K562 (cell line): ENCODE measurements around the gene GATA2. TPM values are rescaled to one million over a fixed set of nuclear protein-coding genes. Genes with fewer than 3 reads are reported as not detected.

Experiments used
- CBFA2T2 ChIP-seq: fragments of 450-650 bp; conservative IDR thresholded peaks from 2 replicates; pipeline ENCODE4 v1.6.1; 2017; ENCODE audit warnings: mild to moderate bottlenecking
- CHD2 ChIP-seq: IDR thresholded peaks from 2 replicates; pipeline ENCODE4 v1.6.1; 2011; ENCODE audit warnings: low read depth, low read length
- DACH1 ChIP-seq: fragments of 450-650 bp; IDR thresholded peaks from 2 replicates; pipeline ENCODE4 v1.6.1; 2018; ENCODE audit not compliant: partially characterized antibody
- ELK1 ChIP-seq: sonication (generic); formaldehyde crosslinking; IDR thresholded peaks from 2 replicates; pipeline ENCODE4 v1.8.1; 2022; ENCODE audit warnings: missing genetic modification reagents
- HOMEZ ChIP-seq: fragments of 250-450 bp; sonication (Bioruptor Pico); IDR thresholded peaks from 2 replicates; pipeline ENCODE4 v1.4.0; 2020; ENCODE audit warnings: mild to moderate bottlenecking, moderate library complexity
- IRF9 ChIP-seq: fragments of 450-650 bp; IDR thresholded peaks from 2 replicates; pipeline ENCODE4 v1.6.1; 2016; ENCODE audit warnings: missing biosample characterization, missing genetic modification characterization
- JUNB ChIP-seq: fragments of 450-650 bp; formaldehyde crosslinking; conservative IDR thresholded peaks from 2 replicates; pipeline ENCODE4 v1.4.0; 2020; ENCODE audit warnings: mild to moderate bottlenecking
- MTA3 ChIP-seq: fragments of 450-650 bp; formaldehyde crosslinking; IDR thresholded peaks from 2 replicates; pipeline ENCODE4 v1.6.1; 2017; ENCODE audit warnings: mild to moderate bottlenecking, borderline replicate concordance
- RAD21 ChIP-seq, 2 experiments: fragments of 250-450 bp in 1 of 2; fragments of 450-650 bp in 1 of 2; sonication (Bioruptor Pico) in 1 of 2; formaldehyde crosslinking in 1 of 2; IDR thresholded peaks in 1 of 2; conservative IDR thresholded peaks in 1 of 2; 2 replicates each; pipeline versions ENCODE4 v1.4.0 to v1.8.0; 2020 to 2022; ENCODE audit warnings: mild to moderate bottlenecking in 2 of 2, moderate library complexity in 1 of 2
- SMAD4 ChIP-seq: fragments of 250-450 bp; sonication (Bioruptor Pico); conservative IDR thresholded peaks from 2 replicates; pipeline ENCODE4 v1.8.0; 2021; ENCODE audit warnings: inconsistent platforms, mild to moderate bottlenecking, moderate library complexity
- SMARCA4 ChIP-seq: fragments of 450-650 bp; IDR thresholded peaks from 2 replicates; pipeline ENCODE4 v1.6.1; 2016
- SMARCE1 ChIP-seq: fragments of 450-650 bp; IDR thresholded peaks from 2 replicates; pipeline ENCODE4 v1.7.1; 2016; ENCODE audit warnings: mild to moderate bottlenecking
- TARDBP ChIP-seq: fragments of 450-650 bp; IDR thresholded peaks from 2 replicates; pipeline ENCODE4 v1.6.1; 2016
- TCF15 ChIP-seq: fragments of 250-450 bp; sonication (Bioruptor Pico); IDR thresholded peaks from 2 replicates; pipeline ENCODE4 v1.8.0; 2022; ENCODE audit warnings: moderate library complexity, mild to moderate bottlenecking, inconsistent platforms
- YY1 ChIP-seq, 3 experiments: IDR thresholded peaks; 2 replicates each; pipeline ENCODE4 v1.6.1; 2011; ENCODE audit warnings: low read length in 2 of 3, mild to moderate bottlenecking in 2 of 3, moderate library complexity in 2 of 3, borderline replicate concordance in 1 of 3, control low read depth in 1 of 3, low read depth in 1 of 3; ENCODE audit not compliant: insufficient read depth in 3 of 3, insufficient replicate concordance in 2 of 3, control insufficient read depth in 1 of 3, insufficient read length in 1 of 3; ENCODE audit errors: extremely low read depth in 1 of 3
- ZBED1 ChIP-seq: IDR thresholded peaks from 2 replicates; pipeline ENCODE4 v1.6.1; 2014
- ZNF121 ChIP-seq: sonication (generic); formaldehyde crosslinking; conservative IDR thresholded peaks from 2 replicates; pipeline ENCODE4 v1.8.0; 2022; ENCODE audit warnings: missing genetic modification reagents
- ZNF217 ChIP-seq: sonication (generic); formaldehyde crosslinking; IDR thresholded peaks from 2 replicates; pipeline ENCODE4 v1.8.0; 2022; ENCODE audit warnings: mild to moderate bottlenecking, missing genetic modification reagents
- polyA plus RNA-seq, 8 experiments: library from polyadenylated mRNA; depleted of rRNA in 4 of 8; stranded (reverse) in 5 of 8; unstranded in 3 of 8; fragments of >200 nt; fragmentation: Nextera tagmentation in 2 of 8; fragmentation: Illumina TruSeq in 1 of 8; extraction: Ambion mirVana in 2 of 8; extraction: Trizol in 1 of 8; gene quantifications; 2 replicates each; pipeline versions ENCODE4 v1.2.1 to v1.2.3, GENCODE V29; 2011 to 2014; ENCODE audit warnings: inconsistent platforms in 1 of 8, missing spikeins in 1 of 8
- total RNA-seq, 7 experiments: library from RNA; depleted of rRNA in 6 of 7; stranded (reverse); fragments of >200 nt in 6 of 7; fragmentation: Illumina TruSeq in 2 of 7; extraction: Trizol in 2 of 7; gene quantifications; 2 replicates each; pipeline versions ENCODE4 v1.2.1 to v1.2.3, GENCODE V29; 2011 to 2021; ENCODE audit warnings: low replicate concordance in 1 of 7

Gene GATA2
- total and polyA plus RNA-seq, 9 of the 15 experiments (the other 6 are each of a cell fraction or from before 2014, with no cell fraction given), result 8.5 to 218 (median 50.8) TPM

GRCh38 chr3:128495435-128495970 lies 2.5 kb upstream of the GATA2 start (continued):
- TF ChIP-seq ELK1 (CRISPR knock-in tag) (no peak), HOMEZ (no peak), SMAD4 (CRISPR knock-in tag) (peak; percentile 72), ZBED1 (peak; percentile 21; the same call in 1 of the 2 replicates), TARDBP (peak; percentile 20; the same call in 1 of the 2 replicates), CHD2 (no peak), DACH1 (peak; percentile 40), TCF15 (CRISPR knock-in tag) (no peak), YY1 (IDR thresholded peaks at IDR 0.05; ENCODE audit: borderline replicate concordance in 1 of 3, control insufficient read depth in 1 of 3, extremely low read depth in 1 of 3, insufficient read depth in 3 of 3, insufficient read length in 1 of 3, insufficient replicate concordance in 2 of 3, low read depth in 1 of 3, low read length in 2 of 3) (no peak), CBFA2T2 (peak; percentile 27; the same call in 1 of the 2 replicates), ZNF217 (CRISPR knock-in tag) (no peak), JUNB (no peak), MTA3 (0 out of 2 replicates have a peak, but pooled peaks have one; percentile 38), IRF9 (tag) (no peak), RAD21 (CRISPR knock-in tag; conservative IDR thresholded peaks at IDR 0.05 in 1 of 2, IDR thresholded peaks at IDR 0.05 in 1 of 2) (no peak), SMARCE1 (peak; percentile 57; the same call in 1 of the 2 replicates), SMARCA4 (0 out of 2 replicates have a peak, but pooled peaks have one; percentile 30), ZNF121 (CRISPR knock-in tag) (no peak)
